PFSK-1 (cell line): ENCODE data around the gene RNF130.

Source experiments
- REST ChIP-seq, 2 experiments: IDR thresholded peaks; 2 replicates each; pipeline versions ENCODE4 v1.6.1 to v1.8.0; 2011 to 2012; ENCODE audit warnings: low read depth in 2 of 2, low read length in 2 of 2, control low read depth in 1 of 2, inconsistent platforms in 1 of 2, mild to moderate bottlenecking in 1 of 2, moderate library complexity in 1 of 2; ENCODE audit not compliant: insufficient read depth in 1 of 2
- TAF1 ChIP-seq: IDR thresholded peaks from 2 replicates; pipeline ENCODE4 v1.6.1; 2012; ENCODE audit warnings: low read length, control low read depth, borderline replicate concordance; ENCODE audit not compliant: insufficient read depth

GRCh38 chr5:180081481-180081880 lies 9.9 kb upstream of the RNF130 start:
- TF ChIP-seq REST (IDR thresholded peaks at IDR 0.05; ENCODE audit: insufficient read depth in 1 of 2, low read depth in 2 of 2, low read length in 2 of 2) (no peak), TAF1 (no peak)
